ENCODE measurements around the gene HSPA5.

GRCh38 chr9:125269014-125269397 lies 27.9 kb upstream of the HSPA5 start:
- TF ChIP-seq POLR2AphosphoS5 (IDR thresholded peaks at IDR 0.05; ENCODE audit: low read depth), result no peak
- TF ChIP-seq CREB1 (CRISPR knock-in tag; IDR thresholded peaks at IDR 0.05; ENCODE audit: low read depth), result no peak
- TF ChIP-seq, protein P1, sequence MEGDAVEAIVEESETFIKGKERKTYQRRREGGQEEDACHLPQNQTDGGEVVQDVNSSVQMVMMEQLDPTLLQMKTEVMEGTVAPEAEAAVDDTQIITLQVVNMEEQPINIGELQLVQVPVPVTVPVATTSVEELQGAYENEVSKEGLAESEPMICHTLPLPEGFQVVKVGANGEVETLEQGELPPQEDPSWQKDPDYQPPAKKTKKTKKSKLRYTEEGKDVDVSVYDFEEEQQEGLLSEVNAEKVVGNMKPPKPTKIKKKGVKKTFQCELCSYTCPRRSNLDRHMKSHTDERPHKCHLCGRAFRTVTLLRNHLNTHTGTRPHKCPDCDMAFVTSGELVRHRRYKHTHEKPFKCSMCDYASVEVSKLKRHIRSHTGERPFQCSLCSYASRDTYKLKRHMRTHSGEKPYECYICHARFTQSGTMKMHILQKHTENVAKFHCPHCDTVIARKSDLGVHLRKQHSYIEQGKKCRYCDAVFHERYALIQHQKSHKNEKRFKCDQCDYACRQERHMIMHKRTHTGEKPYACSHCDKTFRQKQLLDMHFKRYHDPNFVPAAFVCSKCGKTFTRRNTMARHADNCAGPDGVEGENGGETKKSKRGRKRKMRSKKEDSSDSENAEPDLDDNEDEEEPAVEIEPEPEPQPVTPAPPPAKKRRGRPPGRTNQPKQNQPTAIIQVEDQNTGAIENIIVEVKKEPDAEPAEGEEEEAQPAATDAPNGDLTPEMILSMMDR (conservative IDR thresholded peaks at IDR 0.05; ENCODE audit: low read depth in 2 of 2), result no peak
- no peak for TF ChIP-seq EZH2phosphoT487 (IDR thresholded peaks at IDR 0.05; ENCODE audit: unreplicated experiment)
- TF ChIP-seq EZH2 (IDR thresholded peaks at IDR 0.05; ENCODE audit: low read depth, unreplicated experiment), result no peak
- no peak for TF ChIP-seq NANOG (IDR thresholded peaks at IDR 0.05; ENCODE audit: borderline replicate concordance)
- no peak for TF ChIP-seq ZNF114 (CRISPR knock-in tag; IDR thresholded peaks at IDR 0.05)
- TF ChIP-seq, protein P2, sequence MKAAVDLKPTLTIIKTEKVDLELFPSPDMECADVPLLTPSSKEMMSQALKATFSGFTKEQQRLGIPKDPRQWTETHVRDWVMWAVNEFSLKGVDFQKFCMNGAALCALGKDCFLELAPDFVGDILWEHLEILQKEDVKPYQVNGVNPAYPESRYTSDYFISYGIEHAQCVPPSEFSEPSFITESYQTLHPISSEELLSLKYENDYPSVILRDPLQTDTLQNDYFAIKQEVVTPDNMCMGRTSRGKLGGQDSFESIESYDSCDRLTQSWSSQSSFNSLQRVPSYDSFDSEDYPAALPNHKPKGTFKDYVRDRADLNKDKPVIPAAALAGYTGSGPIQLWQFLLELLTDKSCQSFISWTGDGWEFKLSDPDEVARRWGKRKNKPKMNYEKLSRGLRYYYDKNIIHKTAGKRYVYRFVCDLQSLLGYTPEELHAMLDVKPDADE (IDR thresholded peaks at IDR 0.05), result no peak
- TF ChIP-seq, protein P3, sequence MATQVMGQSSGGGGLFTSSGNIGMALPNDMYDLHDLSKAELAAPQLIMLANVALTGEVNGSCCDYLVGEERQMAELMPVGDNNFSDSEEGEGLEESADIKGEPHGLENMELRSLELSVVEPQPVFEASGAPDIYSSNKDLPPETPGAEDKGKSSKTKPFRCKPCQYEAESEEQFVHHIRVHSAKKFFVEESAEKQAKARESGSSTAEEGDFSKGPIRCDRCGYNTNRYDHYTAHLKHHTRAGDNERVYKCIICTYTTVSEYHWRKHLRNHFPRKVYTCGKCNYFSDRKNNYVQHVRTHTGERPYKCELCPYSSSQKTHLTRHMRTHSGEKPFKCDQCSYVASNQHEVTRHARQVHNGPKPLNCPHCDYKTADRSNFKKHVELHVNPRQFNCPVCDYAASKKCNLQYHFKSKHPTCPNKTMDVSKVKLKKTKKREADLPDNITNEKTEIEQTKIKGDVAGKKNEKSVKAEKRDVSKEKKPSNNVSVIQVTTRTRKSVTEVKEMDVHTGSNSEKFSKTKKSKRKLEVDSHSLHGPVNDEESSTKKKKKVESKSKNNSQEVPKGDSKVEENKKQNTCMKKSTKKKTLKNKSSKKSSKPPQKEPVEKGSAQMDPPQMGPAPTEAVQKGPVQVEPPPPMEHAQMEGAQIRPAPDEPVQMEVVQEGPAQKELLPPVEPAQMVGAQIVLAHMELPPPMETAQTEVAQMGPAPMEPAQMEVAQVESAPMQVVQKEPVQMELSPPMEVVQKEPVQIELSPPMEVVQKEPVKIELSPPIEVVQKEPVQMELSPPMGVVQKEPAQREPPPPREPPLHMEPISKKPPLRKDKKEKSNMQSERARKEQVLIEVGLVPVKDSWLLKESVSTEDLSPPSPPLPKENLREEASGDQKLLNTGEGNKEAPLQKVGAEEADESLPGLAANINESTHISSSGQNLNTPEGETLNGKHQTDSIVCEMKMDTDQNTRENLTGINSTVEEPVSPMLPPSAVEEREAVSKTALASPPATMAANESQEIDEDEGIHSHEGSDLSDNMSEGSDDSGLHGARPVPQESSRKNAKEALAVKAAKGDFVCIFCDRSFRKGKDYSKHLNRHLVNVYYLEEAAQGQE (IDR thresholded peaks at IDR 0.05; ENCODE audit: unreplicated experiment), result no peak
- TF ChIP-seq, protein P4, sequence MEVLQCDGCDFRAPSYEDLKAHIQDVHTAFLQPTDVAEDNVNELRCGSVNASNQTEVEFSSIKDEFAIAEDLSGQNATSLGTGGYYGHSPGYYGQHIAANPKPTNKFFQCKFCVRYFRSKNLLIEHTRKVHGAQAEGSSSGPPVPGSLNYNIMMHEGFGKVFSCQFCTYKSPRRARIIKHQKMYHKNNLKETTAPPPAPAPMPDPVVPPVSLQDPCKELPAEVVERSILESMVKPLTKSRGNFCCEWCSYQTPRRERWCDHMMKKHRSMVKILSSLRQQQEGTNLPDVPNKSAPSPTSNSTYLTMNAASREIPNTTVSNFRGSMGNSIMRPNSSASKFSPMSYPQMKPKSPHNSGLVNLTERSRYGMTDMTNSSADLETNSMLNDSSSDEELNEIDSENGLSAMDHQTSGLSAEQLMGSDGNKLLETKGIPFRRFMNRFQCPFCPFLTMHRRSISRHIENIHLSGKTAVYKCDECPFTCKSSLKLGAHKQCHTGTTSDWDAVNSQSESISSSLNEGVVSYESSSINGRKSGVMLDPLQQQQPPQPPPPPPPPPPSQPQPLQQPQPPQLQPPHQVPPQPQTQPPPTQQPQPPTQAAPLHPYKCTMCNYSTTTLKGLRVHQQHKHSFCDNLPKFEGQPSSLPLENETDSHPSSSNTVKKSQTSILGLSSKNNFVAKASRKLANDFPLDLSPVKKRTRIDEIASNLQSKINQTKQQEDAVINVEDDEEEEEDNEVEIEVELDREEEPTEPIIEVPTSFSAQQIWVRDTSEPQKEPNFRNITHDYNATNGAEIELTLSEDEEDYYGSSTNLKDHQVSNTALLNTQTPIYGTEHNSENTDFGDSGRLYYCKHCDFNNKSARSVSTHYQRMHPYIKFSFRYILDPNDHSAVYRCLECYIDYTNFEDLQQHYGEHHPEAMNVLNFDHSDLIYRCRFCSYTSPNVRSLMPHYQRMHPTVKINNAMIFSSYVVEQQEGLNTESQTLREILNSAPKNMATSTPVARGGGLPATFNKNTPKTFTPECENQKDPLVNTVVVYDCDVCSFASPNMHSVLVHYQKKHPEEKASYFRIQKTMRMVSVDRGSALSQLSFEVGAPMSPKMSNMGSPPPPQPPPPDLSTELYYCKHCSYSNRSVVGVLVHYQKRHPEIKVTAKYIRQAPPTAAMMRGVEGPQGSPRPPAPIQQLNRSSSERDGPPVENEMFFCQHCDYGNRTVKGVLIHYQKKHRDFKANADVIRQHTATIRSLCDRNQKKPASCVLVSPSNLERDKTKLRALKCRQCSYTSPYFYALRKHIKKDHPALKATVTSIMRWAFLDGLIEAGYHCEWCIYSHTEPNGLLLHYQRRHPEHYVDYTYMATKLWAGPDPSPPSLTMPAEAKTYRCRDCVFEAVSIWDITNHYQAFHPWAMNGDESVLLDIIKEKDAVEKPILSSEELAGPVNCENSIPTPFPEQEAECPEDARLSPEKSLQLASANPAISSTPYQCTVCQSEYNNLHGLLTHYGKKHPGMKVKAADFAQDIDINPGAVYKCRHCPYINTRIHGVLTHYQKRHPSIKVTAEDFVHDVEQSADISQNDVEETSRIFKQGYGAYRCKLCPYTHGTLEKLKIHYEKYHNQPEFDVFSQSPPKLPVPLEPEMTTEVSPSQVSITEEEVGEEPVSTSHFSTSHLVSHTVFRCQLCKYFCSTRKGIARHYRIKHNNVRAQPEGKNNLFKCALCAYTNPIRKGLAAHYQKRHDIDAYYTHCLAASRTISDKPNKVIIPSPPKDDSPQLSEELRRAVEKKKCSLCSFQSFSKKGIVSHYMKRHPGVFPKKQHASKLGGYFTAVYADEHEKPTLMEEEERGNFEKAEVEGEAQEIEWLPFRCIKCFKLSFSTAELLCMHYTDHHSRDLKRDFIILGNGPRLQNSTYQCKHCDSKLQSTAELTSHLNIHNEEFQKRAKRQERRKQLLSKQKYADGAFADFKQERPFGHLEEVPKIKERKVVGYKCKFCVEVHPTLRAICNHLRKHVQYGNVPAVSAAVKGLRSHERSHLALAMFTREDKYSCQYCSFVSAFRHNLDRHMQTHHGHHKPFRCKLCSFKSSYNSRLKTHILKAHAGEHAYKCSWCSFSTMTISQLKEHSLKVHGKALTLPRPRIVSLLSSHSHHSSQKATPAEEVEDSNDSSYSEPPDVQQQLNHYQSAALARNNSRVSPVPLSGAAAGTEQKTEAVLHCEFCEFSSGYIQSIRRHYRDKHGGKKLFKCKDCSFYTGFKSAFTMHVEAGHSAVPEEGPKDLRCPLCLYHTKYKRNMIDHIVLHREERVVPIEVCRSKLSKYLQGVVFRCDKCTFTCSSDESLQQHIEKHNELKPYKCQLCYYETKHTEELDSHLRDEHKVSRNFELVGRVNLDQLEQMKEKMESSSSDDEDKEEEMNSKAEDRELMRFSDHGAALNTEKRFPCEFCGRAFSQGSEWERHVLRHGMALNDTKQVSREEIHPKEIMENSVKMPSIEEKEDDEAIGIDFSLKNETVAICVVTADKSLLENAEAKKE (CRISPR knock-in tag; IDR thresholded peaks at IDR 0.05), result no peak
- no peak for TF ChIP-seq JUNB (IDR thresholded peaks at IDR 0.05; ENCODE audit: unreplicated experiment)

Data from GM23338 (cell line).